Retinal pigment epithelial cell (primary cell): ENCODE data around the gene ZNF516.

Experiments used
- DNase-seq: peaks from one replicate; pipeline ENCODE4 v3.0.0-alpha.2; 2010; ENCODE audit warnings: low read depth
- H3K4me3 ChIP-seq: 2 replicates; pipeline ENCODE4 v1.5.1; 2011; ENCODE audit warnings: mild to moderate bottlenecking, low read length, control low read depth, moderate library complexity
- CTCF ChIP-seq: conservative IDR thresholded peaks from 2 replicates; pipeline ENCODE4 v1.5.1; 2011; ENCODE audit warnings: low read depth, low read length, control low read depth, inconsistent platforms

The ZNF516 gene

GRCh38 chr18:76522122-76522503 is 27.1 kb upstream of the ZNF516 start:
- TF ChIP-seq CTCF, result no peak
- DNase-seq, result no peak
- no peak overlapping the region for H3K4me3 ChIP-seq

- no peak for TF ChIP-seq CTCF
- DNase-seq, result no peak
- no peak overlapping the region for H3K4me3 ChIP-seq
These were observed 26.5 kb upstream of the ZNF516 start for GRCh38 chr18:76521417-76522121.

GRCh38 chr18:76518860-76519538 is 24.0 kb upstream of the ZNF516 start:
- DNase-seq, result no peak
- no peak for TF ChIP-seq CTCF
- H3K4me3 ChIP-seq, result peak overlapping the region; percentile 46

GRCh38 chr18:76518123-76518859 is 23.2 kb upstream of the ZNF516 start:
- no peak for DNase-seq
- TF ChIP-seq CTCF, result no peak

GRCh38 chr18:76515576-76515975 is 20.5 kb upstream of the ZNF516 start:
- H3K4me3 ChIP-seq, result no peak overlapping the region
- TF ChIP-seq CTCF, result no peak
- DNase-seq, result no peak

More at GRCh38 chr18:76518123-76518859, 23.2 kb upstream of the ZNF516 start:
- peak overlapping the region; percentile 46 for H3K4me3 ChIP-seq

GRCh38 chr18:76514573-76514972 is 19.5 kb upstream of the ZNF516 start:
- TF ChIP-seq CTCF, result no peak
- DNase-seq, result no peak
- H3K4me3 ChIP-seq, result no peak overlapping the region
